GM21529 (cell line): Measurements from ENCODE around the gene CALM1.

Source experiments
- ATAC-seq: cut with Tn5 transposase; IDR thresholded peaks from one replicate; pipeline ENCODE4 v1.9.1; 2021; ENCODE audit not compliant: unreplicated experiment

The CALM1 gene

GRCh38 chr14:90407230-90407629 is 10.4 kb downstream of the CALM1 start:
- no peak for ATAC-seq

GRCh38 chr14:90408713-90409112 is 11.9 kb downstream of the CALM1 start:
- no peak for ATAC-seq

- no peak for ATAC-seq
These were observed 12.4 kb downstream of the CALM1 start for GRCh38 chr14:90409209-90409730.

GRCh38 chr14:90412058-90412457 is 15.2 kb downstream of the CALM1 start:
- ATAC-seq, result no peak

GRCh38 chr14:90416720-90417119 is 19.9 kb downstream of the CALM1 start:
- no peak for ATAC-seq

- ATAC-seq, result no peak
These were observed 21.2 kb downstream of the CALM1 start for GRCh38 chr14:90418053-90418452.

GRCh38 chr14:90419200-90419599 is 22.4 kb downstream of the CALM1 start:
- no peak for ATAC-seq

- ATAC-seq, result no peak
These were observed 24.3 kb downstream of the CALM1 start for GRCh38 chr14:90421001-90421631.

- ATAC-seq, result no peak
These were observed 24.8 kb downstream of the CALM1 start for GRCh38 chr14:90421632-90422020.

- no peak for ATAC-seq
These were observed 26.3 kb downstream of the CALM1 start for GRCh38 chr14:90423166-90423565.

GRCh38 chr14:90424075-90424474 is 27.2 kb downstream of the CALM1 start:
- no peak for ATAC-seq

- ATAC-seq, result no peak
These were observed 28.0 kb downstream of the CALM1 start for GRCh38 chr14:90424686-90425372.

GRCh38 chr14:90425373-90425879 is 28.6 kb downstream of the CALM1 start:
- ATAC-seq, result no peak

GRCh38 chr14:90426031-90426540 is 29.3 kb downstream of the CALM1 start:
- no peak for ATAC-seq

GRCh38 chr14:90426663-90427062 is 29.8 kb downstream of the CALM1 start:
- ATAC-seq, result no peak

- ATAC-seq, result no peak
These were observed 31.1 kb downstream of the CALM1 start for GRCh38 chr14:90427848-90428426.

GRCh38 chr14:90428676-90429075 is 31.8 kb downstream of the CALM1 start:
- ATAC-seq, result no peak

- no peak for ATAC-seq
These were observed 32.4 kb downstream of the CALM1 start for GRCh38 chr14:90429236-90429635.

- no peak for ATAC-seq
These were observed 32.9 kb downstream of the CALM1 start for GRCh38 chr14:90429754-90430153.

GRCh38 chr14:90434370-90435020 is 37.7 kb downstream of the CALM1 start:
- ATAC-seq, result no peak

- no peak for ATAC-seq
These were observed 42.0 kb downstream of the CALM1 start for GRCh38 chr14:90438841-90439240.
